Hematopoietic multipotent progenitor cell treated with erythropoietin and hydrocortisone succinate and interleukin-3 and kit ligand, for 17 days (in vitro differentiated cells): ENCODE data around the gene RHOB.
"Not testable (repeated sequence)": the region's sequence is repeated elsewhere in the genome, so short reads cannot be mapped to it uniquely, and the experiment has no call there.

ENCODE experiments used
- DNase-seq: peaks from one replicate; pipeline ENCODE4 v3.0.0-alpha.2; 2015; ENCODE audit warnings: low spot score

RHOB gene

DNA sequence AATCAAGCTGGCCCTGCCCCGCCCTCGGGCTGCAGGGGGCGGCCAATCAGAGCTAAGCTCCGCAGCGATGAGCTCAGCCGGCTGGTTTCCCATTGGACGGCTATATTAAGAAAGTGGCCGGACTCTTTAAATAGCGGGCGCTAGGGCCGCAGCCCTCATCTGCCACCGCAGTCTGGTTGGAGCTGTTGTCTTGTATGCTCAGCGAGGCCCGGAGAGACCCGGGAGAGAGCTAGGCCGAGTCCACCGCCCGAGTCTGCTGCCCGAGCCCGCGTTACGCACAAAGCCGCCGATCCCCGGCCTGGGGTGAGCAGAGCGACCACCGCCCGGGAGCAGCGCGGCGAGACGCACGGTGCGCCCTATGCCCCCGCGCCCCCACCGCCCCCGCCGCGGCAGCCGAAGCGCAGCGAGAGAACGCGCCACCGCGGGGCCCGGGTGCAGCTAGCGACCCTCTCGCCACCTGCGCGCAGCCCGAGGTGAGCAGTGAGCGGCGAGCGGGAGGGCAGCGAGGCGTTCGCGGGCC is at the start of gene RHOB:
Gene RHOB (plus strand): TSS at position 158 of the 520 bp plus-strand sequence. CDS start 392 bp downstream, outside the sequence.
- peak; percentile 90 for DNase-seq

DNA sequence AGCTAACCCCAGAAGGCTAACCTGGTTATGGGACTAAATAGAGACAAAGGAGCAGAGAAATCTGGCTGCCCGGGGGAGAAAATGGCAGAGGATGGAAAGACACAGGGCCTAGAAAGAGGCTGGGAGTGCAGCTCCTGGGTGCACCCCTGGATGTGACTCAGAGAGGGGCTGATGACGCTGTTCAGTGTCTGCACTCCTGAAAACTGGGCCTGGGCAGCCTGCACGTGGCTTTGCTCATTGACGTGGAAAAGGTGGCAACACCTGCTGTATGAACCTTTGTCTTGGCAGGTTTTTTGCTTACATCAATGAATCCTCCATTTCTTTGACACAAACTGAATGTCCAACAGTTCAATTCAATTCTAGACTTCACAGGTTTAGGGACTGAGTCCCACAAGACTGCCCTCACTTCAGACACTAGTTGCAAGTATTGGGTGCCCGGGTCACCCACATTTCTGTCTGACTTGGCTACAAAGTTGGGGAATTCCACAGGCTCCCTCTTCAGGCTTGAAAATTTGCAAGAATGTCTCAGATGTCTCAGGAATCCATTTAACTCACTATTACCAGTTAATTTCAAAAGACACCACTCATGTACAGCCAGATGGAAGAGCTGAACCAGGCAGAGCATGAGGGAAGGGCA is 48.9 kb upstream of the RHOB start:
- no peak for DNase-seq

DNA sequence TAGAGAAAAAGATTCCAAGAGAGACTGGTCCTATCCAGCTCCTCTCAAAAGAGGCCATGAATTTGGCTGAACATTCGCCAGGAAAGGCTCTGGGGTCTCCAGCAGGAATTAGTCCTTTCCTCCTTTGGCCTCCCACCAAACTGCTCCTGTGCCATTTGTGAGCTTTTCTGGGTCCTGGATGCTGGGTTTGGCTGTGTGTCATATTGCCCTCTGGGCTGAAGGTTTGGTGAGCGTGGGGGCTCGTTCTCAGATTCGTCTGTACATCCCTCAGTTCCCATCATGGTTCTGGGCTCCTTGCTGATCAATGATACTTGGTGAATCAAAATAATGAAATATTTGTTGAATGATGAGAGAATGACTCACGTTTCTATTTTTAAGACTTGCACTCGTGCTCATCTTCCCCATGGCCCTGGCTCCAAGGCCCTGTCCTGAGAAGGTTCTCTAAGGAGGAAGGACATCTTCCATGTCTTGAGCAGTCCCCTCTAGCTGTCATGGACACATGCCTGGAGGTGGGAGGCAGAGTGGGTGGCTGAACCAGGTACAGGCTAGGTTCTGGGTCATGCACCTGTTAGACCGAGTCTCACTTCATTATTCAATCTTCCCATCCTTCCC is 47.8 kb upstream of the RHOB start:
- DNase-seq: no peak

DNA sequence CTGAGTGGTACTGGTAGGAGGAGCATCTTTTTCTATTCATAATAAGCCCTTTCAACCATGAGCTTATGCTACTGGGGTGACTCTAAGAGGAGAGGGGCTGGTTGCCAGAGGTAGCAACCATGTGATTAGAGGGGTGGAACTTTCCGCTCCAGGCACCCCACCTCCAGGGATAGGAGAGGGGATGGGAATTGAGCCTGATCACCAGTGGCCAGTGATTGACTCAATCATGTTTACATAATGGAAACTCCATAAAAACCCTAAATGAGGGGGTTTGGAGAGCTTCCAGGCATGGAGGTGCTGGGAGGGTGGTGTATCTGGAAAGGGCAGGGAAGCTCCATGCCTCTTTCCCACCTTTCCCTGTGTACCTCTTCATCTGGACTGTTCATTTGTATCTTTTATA is 46.6 kb upstream of the RHOB start:
- DNase-seq: no peak

DNA sequence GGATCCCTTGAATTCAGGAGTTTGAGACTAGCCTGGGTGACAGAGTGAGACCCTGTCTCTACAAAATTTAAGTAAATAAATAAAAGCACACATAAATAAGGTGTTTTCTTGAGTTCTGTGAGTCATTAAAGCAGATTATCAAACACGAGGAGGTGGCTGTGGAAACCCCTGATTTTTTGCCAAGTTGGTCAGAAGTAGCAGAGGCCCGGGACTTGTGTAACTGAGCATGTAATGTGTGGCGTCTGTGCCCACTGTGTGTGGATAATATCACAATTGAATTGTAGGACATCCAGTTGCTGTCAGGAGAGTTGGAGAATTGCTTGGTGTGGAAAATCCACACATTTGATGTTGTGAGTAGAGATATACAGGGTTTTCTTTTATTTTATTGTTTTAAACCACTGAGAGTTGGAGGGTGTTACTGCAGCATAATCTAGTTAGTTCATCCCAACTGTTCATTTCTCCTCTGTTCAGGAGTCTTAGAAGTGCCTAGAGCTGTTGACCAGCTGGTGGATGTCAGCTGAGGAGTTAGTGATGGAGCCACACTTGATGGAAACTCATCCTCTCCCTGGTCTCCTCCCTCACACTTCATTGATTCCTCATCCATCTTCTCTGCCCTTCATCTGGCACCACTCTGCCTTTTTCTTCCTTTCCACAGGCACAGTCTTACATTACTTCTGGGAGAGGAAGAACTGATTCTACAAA is 45.9 kb upstream of the RHOB start:
- DNase-seq: no peak

DNA sequence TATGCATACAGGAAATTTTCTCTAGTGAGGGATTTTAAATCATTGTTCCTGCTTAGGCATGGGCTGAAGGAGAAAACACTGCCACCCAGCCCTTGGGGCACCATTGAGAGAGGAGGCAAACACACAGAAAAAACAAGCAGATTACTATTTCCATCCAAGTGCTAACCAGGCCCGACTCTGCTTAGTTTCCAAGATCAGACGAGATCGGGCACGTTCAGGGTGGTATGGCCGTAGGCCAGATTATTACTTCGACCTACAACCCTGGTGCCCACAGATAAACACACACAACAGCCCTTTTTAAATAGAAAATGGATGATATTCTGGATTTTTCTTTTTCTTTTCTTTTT is 45.4 kb upstream of the RHOB start:
- DNase-seq: no peak

DNA sequence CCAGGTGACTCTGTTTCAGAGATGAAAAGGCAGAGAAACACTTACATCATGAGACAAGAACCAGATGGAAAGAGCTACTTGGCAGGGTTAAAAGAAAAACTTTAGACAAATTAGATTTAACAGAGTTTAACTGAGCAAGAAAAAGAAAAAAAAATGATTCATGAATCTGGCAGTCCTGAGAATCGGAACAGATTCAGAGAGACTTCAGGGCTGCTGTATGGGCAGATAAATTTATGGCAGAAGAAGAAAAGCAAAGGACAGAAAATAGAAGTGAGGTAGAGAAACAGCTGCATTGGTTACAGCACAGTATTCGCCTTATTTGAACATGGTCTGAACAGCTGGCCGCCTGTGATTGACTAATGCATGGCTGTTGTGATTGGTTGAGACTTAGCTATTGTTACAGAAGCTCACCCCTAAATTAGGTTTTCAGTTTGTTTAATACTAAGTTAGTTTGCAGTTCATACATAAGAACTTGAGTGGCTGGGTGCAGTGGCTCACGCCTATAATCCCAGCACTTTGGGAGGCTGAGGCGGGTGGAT is 43.0 kb upstream of the RHOB start:
- no peak for DNase-seq

DNA sequence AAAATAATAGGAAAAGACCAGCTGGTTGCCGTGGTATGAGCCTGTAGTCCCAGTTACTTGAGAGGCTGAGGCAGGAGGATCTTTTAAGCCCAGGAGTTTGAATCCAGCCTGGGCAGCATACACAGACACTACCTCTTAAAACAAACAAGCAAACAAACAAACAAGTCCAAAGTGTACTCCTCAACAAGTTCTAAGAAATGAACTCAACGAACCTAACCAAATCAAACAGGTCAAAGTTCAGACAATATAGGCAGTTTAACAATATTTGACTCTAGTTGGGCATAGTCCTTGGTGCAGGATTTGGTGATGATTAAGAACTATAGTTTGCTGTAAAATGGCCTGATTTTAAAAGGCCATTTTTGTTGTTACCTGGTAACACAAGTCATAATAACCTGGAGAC is 41.9 kb upstream of the RHOB start:
- no peak for DNase-seq

DNA sequence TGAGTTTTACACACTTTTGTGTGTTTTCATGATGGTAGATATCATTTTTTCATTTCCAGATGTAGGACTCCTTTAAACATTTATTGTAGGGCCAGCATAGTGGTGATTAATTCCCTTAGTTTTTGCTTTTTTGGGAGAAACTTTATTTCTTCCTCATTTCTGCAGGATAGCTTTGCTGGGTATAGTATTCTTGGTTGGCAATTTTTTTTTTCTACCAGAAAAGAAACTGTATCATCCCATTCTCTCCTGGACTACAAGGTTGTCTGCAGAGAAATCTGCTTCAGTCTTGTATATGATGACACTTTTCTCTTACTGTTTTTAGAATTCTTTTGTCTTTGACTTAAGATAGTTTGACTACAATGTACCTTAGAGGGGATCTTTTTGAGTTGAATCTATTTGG is 37.8 kb upstream of the RHOB start:
- no peak for DNase-seq

DNA sequence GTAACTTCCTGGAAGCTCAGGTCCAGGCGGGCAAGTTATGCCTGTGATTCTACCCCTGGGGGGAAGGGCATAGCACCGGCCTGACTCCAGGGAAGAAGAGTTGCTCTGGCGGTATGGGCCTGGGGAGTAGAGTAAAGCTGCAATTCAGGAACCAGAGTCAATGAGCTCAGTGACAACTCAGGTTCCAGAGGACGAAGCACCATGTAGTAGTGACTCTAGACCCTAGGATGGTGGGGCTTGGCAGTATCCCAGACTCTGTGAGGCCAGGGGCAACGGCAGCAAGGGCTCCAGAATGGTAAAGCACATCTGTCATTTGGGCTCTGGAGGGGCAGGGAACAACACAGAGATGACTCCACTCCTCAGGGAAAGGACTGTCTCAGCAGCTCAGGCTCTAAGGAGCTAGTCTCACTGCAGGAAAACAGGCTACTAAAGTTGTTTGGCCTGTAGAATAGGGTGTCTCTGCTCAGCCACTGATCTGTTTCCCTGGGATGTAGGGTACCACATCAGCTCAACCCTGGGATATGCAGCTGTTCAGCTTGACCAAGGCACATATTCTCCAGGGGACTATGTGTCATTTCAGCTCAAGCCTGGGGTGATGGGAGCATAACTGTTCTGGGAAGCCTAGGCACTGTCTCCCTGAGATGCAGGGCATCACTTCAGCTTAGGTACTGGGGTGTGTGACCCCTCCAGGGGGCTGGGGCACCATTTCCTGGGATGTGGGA is 36.2 kb upstream of the RHOB start:
- no peak for DNase-seq

DNA sequence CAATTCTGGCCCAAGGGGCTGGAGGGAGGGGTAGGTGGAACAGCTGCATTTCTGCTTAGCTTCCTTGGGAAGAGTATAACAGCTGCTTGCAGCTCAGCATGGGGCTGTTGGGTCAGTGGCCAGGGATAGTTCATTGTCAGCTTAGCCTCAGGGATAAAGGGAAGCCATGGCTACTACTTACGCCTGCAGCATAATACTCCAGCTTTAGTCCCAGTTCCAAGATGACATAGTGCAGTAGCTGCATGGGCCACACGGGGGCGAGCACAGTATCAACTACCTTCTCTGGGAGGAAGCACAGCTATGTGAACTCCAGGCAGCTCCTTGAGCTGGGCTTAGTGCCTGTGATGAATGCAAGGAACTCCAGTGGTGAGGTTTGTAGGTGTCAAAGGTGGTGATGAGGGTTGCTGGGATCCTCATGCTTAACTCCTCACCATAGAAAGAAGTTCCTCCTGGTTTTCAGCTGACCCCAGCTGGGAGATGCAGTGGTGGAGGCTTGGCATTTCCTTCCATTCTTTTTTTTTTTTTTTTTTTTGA is 35.4 kb upstream of the RHOB start:
- peak; percentile 55 for DNase-seq

DNA sequence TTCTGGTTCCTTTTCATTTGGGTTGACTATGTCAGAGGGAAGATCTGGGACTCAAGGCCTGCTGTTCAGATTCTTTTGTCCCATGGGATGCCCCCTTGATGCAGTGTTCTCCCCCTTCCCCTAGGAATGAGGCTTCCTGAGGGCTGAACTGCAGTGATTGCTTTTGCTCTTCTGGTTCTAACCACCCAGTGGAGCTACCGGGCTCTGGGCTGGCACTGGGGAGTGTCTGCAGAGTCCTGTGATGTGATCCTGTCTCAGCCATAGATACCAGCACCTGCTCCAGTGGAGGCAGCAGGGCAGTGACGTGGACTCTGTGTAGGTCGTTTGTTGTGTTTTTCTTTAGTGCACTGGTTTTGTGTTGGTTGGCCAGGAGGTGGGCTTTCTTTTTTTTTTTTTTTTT is 32.1 kb upstream of the RHOB start:
- DNase-seq: no peak

DNA sequence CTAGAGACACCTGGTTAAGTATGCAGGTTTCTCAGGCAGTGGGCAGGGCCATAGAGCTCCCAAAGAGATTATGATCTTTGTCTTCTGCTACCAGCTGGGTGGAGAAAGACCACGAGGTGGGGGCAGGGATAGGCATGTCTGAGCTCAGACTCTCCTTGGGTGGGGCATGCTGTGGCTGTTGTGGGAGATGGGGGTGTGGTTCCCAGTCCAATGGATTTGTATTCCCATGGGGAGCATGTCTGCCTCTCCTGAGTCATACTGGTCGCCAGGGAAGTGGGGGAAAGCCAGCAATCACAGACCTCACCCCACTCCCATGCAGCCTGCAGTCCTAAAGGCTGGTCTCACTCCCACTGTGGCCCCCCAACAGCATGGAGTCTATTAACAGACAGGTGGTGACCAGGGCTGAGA is 31.4 kb upstream of the RHOB start:
- DNase-seq: no peak

DNA sequence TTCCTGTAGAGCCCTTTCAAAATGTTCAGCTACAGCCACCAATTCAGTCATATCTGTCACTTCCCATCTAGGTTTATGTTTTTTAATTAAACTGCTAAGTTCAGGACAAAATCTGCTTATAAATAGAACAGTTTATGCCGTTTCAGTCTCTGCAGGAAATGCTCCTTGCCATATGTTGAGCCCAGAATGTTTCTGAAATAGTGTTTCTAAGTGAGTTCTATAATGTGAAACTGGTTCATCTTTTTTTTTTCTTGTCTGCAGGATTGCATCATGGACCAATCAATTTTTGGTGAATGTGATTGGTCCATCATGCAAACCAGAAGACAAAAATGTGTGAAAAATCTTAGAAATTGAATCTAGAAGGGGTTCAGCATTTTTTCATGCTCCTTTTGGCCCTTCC is 30.2 kb upstream of the RHOB start:
- DNase-seq: no peak

DNA sequence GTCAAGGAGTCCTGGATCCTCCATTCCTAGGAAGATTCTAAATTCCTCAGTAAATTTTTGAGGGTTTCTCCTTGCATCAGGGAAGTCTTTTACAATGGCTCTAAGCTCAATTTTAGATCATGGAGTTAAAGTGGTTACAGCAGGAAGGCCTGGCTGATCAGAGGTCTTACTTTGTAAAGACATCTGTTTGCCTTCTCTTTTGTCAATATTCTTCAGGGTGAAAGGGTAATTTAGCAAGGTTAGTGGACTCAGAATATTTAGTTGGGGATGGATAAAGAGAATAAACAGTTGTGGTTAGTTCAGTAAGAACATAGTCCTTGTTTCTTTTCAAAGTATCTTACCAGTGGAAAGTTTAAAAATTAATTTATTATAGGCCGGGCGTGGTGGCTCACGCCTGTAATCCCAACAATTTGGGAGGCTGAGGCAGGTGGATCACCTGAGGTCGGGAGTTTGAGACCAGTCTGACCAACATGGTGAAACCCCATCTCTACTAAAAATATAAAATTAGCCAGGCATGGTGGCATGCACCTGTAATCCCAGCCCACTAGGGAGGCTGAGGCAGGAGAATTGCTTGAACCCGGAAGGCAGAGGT is 29.5 kb upstream of the RHOB start:
- not testable (repeated sequence) for DNase-seq

DNA sequence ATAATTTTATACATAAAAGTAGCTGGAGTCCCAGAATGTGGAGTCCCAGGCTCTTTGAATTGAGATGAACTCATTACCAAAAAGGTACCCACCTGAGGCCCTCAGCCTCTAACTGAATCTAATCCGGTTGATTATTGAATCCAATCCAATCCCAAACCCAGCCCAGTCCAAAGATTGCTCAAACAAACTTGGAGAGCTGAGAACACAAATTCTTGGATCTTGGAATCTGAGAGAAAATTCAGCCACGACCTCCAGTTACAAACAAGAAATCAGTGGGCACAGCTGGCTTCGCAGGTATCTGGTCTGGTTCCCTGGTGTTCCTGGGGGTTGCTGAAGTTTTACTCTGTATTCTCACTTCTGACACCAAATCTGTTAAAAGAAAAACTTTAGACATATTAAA is 28.4 kb upstream of the RHOB start:
- DNase-seq: no peak

DNA sequence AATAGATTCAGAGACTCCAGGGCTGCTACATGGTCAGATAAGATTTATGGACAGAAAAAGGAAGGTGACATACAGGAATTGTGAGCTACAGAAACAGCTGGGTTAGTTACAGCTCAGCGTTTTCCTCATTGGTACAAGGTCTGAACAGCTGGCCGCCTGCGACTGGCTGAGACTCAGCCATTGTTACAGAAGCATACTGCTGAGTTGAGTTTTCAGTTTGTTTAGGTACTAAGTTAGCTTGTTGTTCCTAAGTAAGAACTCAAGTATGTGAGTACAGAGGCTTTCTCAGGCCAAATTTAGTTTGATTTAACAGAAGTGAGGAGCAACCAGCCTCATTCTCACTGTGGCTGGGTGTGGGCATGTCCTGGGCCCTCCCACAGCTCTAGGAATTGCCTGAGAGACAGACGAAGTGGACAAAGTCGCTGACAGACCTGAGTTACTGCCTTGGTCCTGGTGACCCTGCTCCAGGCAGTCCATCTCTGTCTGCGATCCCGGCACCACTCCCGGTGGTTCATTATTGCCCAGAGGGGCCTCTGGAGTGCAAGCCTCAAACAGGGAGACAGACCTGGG is 27.8 kb upstream of the RHOB start:
- DNase-seq: no peak

DNA sequence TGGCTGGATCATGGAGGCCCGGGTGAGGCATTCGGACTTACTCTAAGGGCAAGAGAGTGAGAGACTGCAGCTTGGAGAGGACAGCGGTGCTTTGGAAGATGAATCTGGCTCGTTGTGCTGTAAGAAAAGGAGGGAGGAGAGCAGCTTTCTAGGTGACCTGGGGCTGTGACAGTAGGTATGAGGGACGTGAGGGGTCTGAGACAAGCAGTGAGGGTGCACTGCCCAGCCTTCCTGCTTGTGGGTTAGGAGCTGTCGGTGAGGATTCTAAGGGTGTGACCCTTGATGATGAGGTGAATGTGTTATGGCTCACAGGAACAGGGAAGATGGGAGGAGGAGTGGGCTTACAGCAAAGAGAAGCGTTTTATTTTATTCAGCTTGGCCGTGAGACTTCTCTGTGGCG is 27.1 kb upstream of the RHOB start:
- DNase-seq: no peak

DNA sequence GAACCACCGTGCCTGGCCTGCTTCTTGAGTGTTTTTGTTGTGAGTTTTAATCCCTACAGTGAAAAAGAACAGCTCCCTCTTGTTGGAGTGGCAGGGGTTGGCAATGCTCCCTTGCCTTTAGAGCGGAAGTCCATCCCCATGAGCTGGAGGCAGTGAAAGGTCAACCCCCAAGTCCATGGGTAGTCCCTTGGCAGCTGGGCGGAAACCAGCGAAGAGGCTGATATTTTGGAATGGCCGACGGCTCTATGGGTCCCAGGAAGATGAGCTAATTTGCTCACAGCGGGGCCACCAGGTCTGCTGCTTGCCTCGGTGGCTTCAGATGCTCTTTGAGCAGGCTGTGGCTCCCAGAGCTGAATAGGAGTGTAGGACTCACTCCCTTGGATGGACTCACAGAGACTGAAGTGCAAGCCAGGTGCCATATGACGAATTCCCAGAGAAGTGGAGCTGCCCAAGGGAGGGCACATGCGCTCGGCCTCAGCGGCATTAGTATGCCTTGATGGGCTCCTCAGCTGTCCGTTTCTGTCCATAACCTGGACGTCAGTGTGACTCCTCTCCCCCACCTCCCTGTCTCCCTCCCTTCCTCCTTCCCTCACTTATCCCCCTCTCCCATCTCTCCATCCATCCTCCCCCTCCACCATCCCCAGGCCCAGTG is 25.4 kb upstream of the RHOB start:
- DNase-seq: no peak

DNA sequence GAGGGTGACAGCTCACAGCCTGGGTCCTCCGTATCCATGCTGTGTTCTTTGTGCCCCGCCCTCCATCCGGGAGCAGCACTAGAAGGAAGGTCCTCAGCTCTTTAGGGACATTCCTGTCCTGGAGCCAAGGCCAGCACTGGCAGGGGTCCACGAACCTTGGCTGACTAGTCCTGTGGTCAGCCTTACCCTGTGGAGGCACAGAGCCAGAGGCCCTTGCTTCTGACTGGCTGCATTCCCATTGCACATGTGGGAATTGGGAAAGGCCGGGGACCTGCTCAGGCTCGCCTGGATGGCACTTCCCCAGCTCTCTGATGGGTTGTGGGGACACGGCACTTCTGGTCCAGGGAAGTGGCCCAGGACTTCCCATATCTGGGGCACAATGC is 24.9 kb upstream of the RHOB start:
- DNase-seq: no peak
